Liver (tissue), 3 donors: Measurements from ENCODE around the gene SH2D3C.

ENCODE experiments used
- CTCF ChIP-seq: fragments of 150-350 bp; IDR thresholded peaks from 2 replicates; pipeline ENCODE4 v1.5.1; 2017; ENCODE audit warnings: improper control_type of control experiment, low read depth, low read length; ENCODE audit not compliant: missing input control
- GABPA ChIP-seq, 2 donors: IDR thresholded peaks in 1 of 2; conservative IDR thresholded peaks in 1 of 2; 2 replicates each; pipeline ENCODE4 v1.6.1; 2016; ENCODE audit warnings: antibody characterized with exemption in 2 of 2, mild to moderate bottlenecking in 1 of 2, moderate library complexity in 1 of 2
- MAX ChIP-seq: IDR thresholded peaks from 2 replicates; pipeline ENCODE4 v1.6.1; 2016; ENCODE audit warnings: antibody characterized with exemption
- YY1 ChIP-seq: IDR thresholded peaks from 2 replicates; pipeline ENCODE4 v1.6.1; 2016; ENCODE audit warnings: antibody characterized with exemption, mild to moderate bottlenecking
- donor health status: healthy.
- donor health status: healthy.

GRCh38 chr9:127816362-127816725 lies 37.9 kb upstream of the SH2D3C start:
- no peak for TF ChIP-seq CTCF
- no peak for TF ChIP-seq YY1
- no peak for TF ChIP-seq MAX
- TF ChIP-seq GABPA (IDR thresholded peaks at IDR 0.05 in 1 of 2, conservative IDR thresholded peaks at IDR 0.05 in 1 of 2): no peak
